HepG2 (cell line): Measurements from ENCODE around the gene GJC1. TPM values are rescaled to one million over a fixed set of nuclear protein-coding genes. Genes with fewer than 3 reads are reported as not detected.

Source experiments
- FLYWCH1 ChIP-seq: sonication (generic); formaldehyde crosslinking; IDR thresholded peaks from 2 replicates; pipeline ENCODE4 v1.8.1; 2023; ENCODE audit warnings: mild to moderate bottlenecking, missing genetic modification reagents
- GABPB1 ChIP-seq: IDR thresholded peaks from 2 replicates; pipeline ENCODE4 v1.6.1; 2016; ENCODE audit warnings: mild to moderate bottlenecking, missing genetic modification reagents, moderate library complexity, missing compliant biosample characterization
- HMGXB4 ChIP-seq, 2 experiments: sonication (generic) in 1 of 2; formaldehyde crosslinking in 1 of 2; IDR thresholded peaks; 2 replicates each; pipeline versions ENCODE4 v1.4.0 to v1.6.1; 2018 to 2020; ENCODE audit warnings: missing genetic modification reagents in 2 of 2, borderline replicate concordance in 1 of 2, low read depth in 1 of 2, mild to moderate bottlenecking in 1 of 2, missing biosample characterization in 1 of 2
- SMARCE1 ChIP-seq: fragments of 450-650 bp; IDR thresholded peaks from 2 replicates; pipeline ENCODE4 v1.6.1; 2017; ENCODE audit warnings: borderline replicate concordance
- TMF1 ChIP-seq: sonication (generic); formaldehyde crosslinking; IDR thresholded peaks from 2 replicates; pipeline ENCODE4 v1.8.1; 2022; ENCODE audit warnings: low read depth, missing genetic modification reagents
- ZBTB10 ChIP-seq: sonication (generic); formaldehyde crosslinking; IDR thresholded peaks from 2 replicates; pipeline ENCODE4 v1.4.0; 2020; ENCODE audit warnings: missing genetic modification reagents, borderline replicate concordance
- ZFX ChIP-seq: sonication (generic); formaldehyde crosslinking; IDR thresholded peaks from 2 replicates; pipeline ENCODE4 v1.4.0; 2020; ENCODE audit warnings: mild to moderate bottlenecking, low read depth, missing genetic modification reagents, moderate library complexity
- ZNF275 ChIP-seq: sonication (generic); formaldehyde crosslinking; IDR thresholded peaks from 2 replicates; pipeline ENCODE4 v1.8.0; 2022; ENCODE audit warnings: missing genetic modification reagents, mild to moderate bottlenecking, inconsistent platforms, borderline replicate concordance
- ZNF770 ChIP-seq: sonication (generic); formaldehyde crosslinking; IDR thresholded peaks from 2 replicates; pipeline ENCODE4 v1.5.0; 2020; ENCODE audit warnings: mild to moderate bottlenecking, missing genetic modification reagents
- polyA plus RNA-seq, 8 experiments: library from polyadenylated mRNA; depleted of rRNA in 3 of 8; stranded (reverse) in 7 of 8; unstranded in 1 of 8; fragments of >200 nt; fragmentation: Illumina TruSeq in 4 of 8; extraction: Trizol in 4 of 8; gene quantifications; 2 replicates each; pipeline versions ENCODE4 v1.2.1 to v1.2.3, GENCODE V29; 2011 to 2016; ENCODE audit warnings: low read depth in 4 of 8, missing spikeins in 1 of 8, mixed read lengths in 1 of 8; ENCODE audit not compliant: insufficient read depth in 1 of 8
- total RNA-seq, 5 experiments: library from RNA; depleted of rRNA; stranded (reverse); fragments of >200 nt; fragmentation: Illumina TruSeq; extraction: Trizol; gene quantifications; 2 replicates each; pipeline ENCODE4 v1.2.3, GENCODE V29; 2016; ENCODE audit warnings: low read depth in 1 of 5
- TF ChIP-seq, protein P1 (sequence below): IDR thresholded peaks from 2 replicates; pipeline ENCODE4 v1.6.1; 2016; ENCODE audit warnings: missing compliant biosample characterization, missing genetic modification reagents, borderline replicate concordance
- TF ChIP-seq, protein P2 (sequence below): sonication (generic); formaldehyde crosslinking; IDR thresholded peaks from 2 replicates; pipeline ENCODE4 v1.5.1; 2020; ENCODE audit warnings: mild to moderate bottlenecking, missing genetic modification reagents, moderate library complexity
- TF ChIP-seq, protein P3 (sequence below): IDR thresholded peaks from 2 replicates; pipeline ENCODE4 v1.6.1; 2012; ENCODE audit warnings: inconsistent platforms

Gene GJC1
- total and polyA plus RNA-seq, 2 of the 13 experiments (the other 11 are each of a cell fraction or from before 2014, with no cell fraction given): 1.7 TPM

- TF ChIP-seq, protein P1, sequence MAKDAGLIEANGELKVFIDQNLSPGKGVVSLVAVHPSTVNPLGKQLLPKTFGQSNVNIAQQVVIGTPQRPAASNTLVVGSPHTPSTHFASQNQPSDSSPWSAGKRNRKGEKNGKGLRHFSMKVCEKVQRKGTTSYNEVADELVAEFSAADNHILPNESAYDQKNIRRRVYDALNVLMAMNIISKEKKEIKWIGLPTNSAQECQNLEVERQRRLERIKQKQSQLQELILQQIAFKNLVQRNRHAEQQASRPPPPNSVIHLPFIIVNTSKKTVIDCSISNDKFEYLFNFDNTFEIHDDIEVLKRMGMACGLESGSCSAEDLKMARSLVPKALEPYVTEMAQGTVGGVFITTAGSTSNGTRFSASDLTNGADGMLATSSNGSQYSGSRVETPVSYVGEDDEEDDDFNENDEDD (CRISPR knock-in tag): 0 out of 2 replicates have a peak, but pooled peaks have one; percentile 17
- TF ChIP-seq, protein P2, sequence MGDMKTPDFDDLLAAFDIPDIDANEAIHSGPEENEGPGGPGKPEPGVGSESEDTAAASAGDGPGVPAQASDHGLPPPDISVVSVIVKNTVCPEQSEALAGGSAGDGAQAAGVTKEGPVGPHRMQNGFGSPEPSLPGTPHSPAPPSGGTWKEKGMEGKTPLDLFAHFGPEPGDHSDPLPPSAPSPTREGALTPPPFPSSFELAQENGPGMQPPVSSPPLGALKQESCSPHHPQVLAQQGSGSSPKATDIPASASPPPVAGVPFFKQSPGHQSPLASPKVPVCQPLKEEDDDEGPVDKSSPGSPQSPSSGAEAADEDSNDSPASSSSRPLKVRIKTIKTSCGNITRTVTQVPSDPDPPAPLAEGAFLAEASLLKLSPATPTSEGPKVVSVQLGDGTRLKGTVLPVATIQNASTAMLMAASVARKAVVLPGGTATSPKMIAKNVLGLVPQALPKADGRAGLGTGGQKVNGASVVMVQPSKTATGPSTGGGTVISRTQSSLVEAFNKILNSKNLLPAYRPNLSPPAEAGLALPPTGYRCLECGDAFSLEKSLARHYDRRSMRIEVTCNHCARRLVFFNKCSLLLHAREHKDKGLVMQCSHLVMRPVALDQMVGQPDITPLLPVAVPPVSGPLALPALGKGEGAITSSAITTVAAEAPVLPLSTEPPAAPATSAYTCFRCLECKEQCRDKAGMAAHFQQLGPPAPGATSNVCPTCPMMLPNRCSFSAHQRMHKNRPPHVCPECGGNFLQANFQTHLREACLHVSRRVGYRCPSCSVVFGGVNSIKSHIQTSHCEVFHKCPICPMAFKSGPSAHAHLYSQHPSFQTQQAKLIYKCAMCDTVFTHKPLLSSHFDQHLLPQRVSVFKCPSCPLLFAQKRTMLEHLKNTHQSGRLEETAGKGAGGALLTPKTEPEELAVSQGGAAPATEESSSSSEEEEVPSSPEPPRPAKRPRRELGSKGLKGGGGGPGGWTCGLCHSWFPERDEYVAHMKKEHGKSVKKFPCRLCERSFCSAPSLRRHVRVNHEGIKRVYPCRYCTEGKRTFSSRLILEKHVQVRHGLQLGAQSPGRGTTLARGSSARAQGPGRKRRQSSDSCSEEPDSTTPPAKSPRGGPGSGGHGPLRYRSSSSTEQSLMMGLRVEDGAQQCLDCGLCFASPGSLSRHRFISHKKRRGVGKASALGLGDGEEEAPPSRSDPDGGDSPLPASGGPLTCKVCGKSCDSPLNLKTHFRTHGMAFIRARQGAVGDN (CRISPR knock-in tag): peak; percentile 51; the same call in 1 of the 2 replicates
- no peak for TF ChIP-seq SMARCE1
- TF ChIP-seq ZFX: peak; percentile 35; the same call in 1 of the 2 replicates
- TF ChIP-seq ZNF770 (CRISPR knock-in tag): peak; percentile 88
- TF ChIP-seq GABPB1 (CRISPR knock-in tag): peak; percentile 48; the same call in 1 of the 2 replicates
- TF ChIP-seq, protein P3, sequence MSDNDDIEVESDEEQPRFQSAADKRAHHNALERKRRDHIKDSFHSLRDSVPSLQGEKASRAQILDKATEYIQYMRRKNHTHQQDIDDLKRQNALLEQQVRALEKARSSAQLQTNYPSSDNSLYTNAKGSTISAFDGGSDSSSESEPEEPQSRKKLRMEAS: 0 out of 2 replicates have a peak, but pooled peaks have one; percentile 9
- TF ChIP-seq ZBTB10: no peak
- TF ChIP-seq FLYWCH1 (CRISPR knock-in tag): no peak
- 0 out of 4 replicates have a peak, but pooled peaks of 1 of the 2 experiments have one; percentile 16 for TF ChIP-seq HMGXB4 (CRISPR knock-in tag; IDR thresholded peaks at IDR 0.05; ENCODE audit: borderline replicate concordance in 1 of 2, low read depth in 1 of 2)
- no peak for TF ChIP-seq TMF1 (CRISPR knock-in tag)
- TF ChIP-seq ZNF275 (CRISPR knock-in tag): no peak
Observed at GRCh38 chr17:44781551-44782325, 48.3 kb downstream of the GJC1 start (continued).
